ENCODE data around the gene WWOX. TPM values are rescaled to one million over a fixed set of nuclear protein-coding genes. Genes with fewer than 3 reads are reported as not detected.

Gene WWOX
- total and polyA plus RNA-seq, 2 of the 8 experiments (the other 6 are each of a cell fraction or from before 2014, with no cell fraction given) = 5.4 to 16.7 TPM

DNA sequence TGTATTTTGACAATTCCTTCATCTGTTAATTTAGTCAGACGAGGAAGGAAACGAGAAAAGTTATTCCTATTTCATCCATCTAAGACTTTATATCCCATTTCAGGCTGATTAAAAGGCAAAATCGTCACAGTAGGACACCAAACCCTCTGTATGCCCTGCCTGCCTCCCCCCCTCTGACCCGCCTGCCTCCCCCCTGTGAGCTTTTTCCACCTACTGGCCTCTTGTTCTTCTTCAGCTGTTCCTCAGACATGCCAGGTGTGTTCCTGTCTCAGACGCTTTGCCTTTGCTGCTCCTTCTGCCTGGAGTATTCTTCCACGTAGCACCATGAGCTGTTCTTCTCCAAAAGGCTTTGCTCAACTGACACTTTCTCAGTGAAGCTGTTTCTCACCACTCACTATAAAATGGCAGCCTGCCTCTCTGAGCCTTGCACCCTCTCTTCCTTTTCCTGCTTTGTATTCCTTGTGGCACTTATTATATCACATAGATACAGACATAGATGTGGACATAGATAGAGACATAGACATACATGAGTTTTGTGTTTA, 777.7 kb downstream of the WWOX start:
- Histone ChIP-seq H3K27me3 (replicated peaks in 1 of 4; ENCODE audit: control insufficient read depth in 3 of 4, extremely low read depth in 1 of 4, insufficient read depth in 3 of 4, low read length in 3 of 4) (no peaks in the 10 kb centered on the region), H2AK5ac (ENCODE audit: low read depth, low read length) (no peak overlapping the region; the same call in 1 of the 2 replicates), H3K36me3 (ENCODE audit: control insufficient read depth in 2 of 4, insufficient read depth in 4 of 4, low read length in 3 of 4) (no peaks in the 10 kb centered on the region), H3K4me2 (ENCODE audit: insufficient read depth in 1 of 2, low read depth in 2 of 2, low read length in 2 of 2) (no peak overlapping the region), H2AFZ (ENCODE audit: low read length) (no peak overlapping the region; the same call in 1 of the 2 replicates), H3K79me1 (ENCODE audit: low read depth, low read length) (no peaks in the 10 kb centered on the region), H2BK5ac (ENCODE audit: low read depth, low read length) (no peak overlapping the region), H3K4me1 (replicated peaks in 1 of 4; ENCODE audit: control insufficient read depth in 3 of 4, insufficient read depth in 4 of 4, low read length in 3 of 4) (peaks cover 0 to 11% (median 4%) of the 10 kb centered on the region in 4 experiments; a peak in 4 of 7 replicates), H2BK15ac (ENCODE audit: low read length) (no peak overlapping the region), H4K20me1 (replicated peaks in 1 of 2; ENCODE audit: control insufficient read depth in 1 of 2, insufficient read depth in 2 of 2, low read length in 2 of 2) (no peaks in the 10 kb centered on the region), H2BK20ac (ENCODE audit: low read length) (no peak overlapping the region), H2BK120ac (replicated peaks; ENCODE audit: low read depth, low read length) (no peak overlapping the region), H3K4me3 (ENCODE audit: extremely low read depth in 1 of 4, insufficient read depth in 2 of 4, low read depth in 3 of 4, low read length in 4 of 4) (no peak overlapping the region), H3K4ac (replicated peaks; ENCODE audit: insufficient read length, low read depth, low read length) (no peak overlapping the region), H3K56ac (replicated peaks; ENCODE audit: insufficient read length, low read depth, low read length) (no peak overlapping the region), H4K91ac (replicated peaks; ENCODE audit: insufficient read length, low read length) (no peak overlapping the region), H3K18ac (ENCODE audit: extremely low read depth, low read length) (no peak overlapping the region), H3K9ac (replicated peaks in 1 of 4; ENCODE audit: extremely low read depth in 1 of 4, low read depth in 3 of 4, low read length in 3 of 4) (no peak overlapping the region), H4K5ac (ENCODE audit: insufficient read length, low read depth, low read length) (no peak overlapping the region), H3K14ac (ENCODE audit: insufficient read length) (no peak overlapping the region), H3K27ac (ENCODE audit: low read depth, low read length) (no peak overlapping the region), H3K23me2 (ENCODE audit: low read depth, low read length) (no peaks in the 10 kb centered on the region), H3K9me3 (ENCODE audit: insufficient read depth in 2 of 2, low read depth in 1 of 2, low read length in 1 of 2) (no peaks in the 10 kb centered on the region), H4K8ac (ENCODE audit: extremely low read depth, insufficient read depth, low read length) (no peak overlapping the region), H3K79me2 (ENCODE audit: control insufficient read depth in 1 of 2, insufficient read depth in 2 of 2, low read length in 2 of 2) (no peaks in the 10 kb centered on the region), H2BK12ac (ENCODE audit: low read depth, low read length) (no peak overlapping the region), H3K23ac (ENCODE audit: insufficient read length) (no peak overlapping the region)
- CTCF ChIA-PET (ENCODE audit: partially characterized antibody) = interaction anchor here (1.1 to 2.7 kb wide), 2 partner anchors 12 to 16 kb away, joined by 5 to 13 read pairs; no protein-coding TSS in a partner anchor
- 68% methylated on average over 6 of the region's 6 CpGs; no CpG with 5 or more reads in 1 of the 2 experiments for WGBS, 2 experiments (ENCODE audit: extremely low coverage in 1 of 2, insufficient coverage in 1 of 2, insufficient read length in 1 of 2, insufficient replicate concordance in 2 of 2, low coverage in 1 of 2, low lambda C conversion rate in 2 of 2, missing lambda C conversion rate in 1 of 2)
- TF ChIP-seq EZH2 (IDR thresholded peaks at IDR 0.05; ENCODE audit: low read depth, low read length, severe bottlenecking) (no peak), JUN (IDR thresholded peaks at IDR 0.05; ENCODE audit: low read depth, low read length) (no peak), SP4 (IDR thresholded peaks at IDR 0.05; ENCODE audit: low read length) (no peak), RXRA (IDR thresholded peaks at IDR 0.05; ENCODE audit: insufficient read depth, low read depth, low read length) (no peak), ZNF274 (IDR thresholded peaks at IDR 0.05; ENCODE audit: borderline replicate concordance, extremely low read depth, low read length) (no peak), POLR2A (IDR thresholded peaks at IDR 0.05; ENCODE audit: control extremely low read depth in 1 of 2, low read depth in 2 of 2, low read length in 2 of 2) (no peak), EP300 (IDR thresholded peaks at IDR 0.05; ENCODE audit: borderline replicate concordance in 1 of 2, low read depth in 2 of 2, low read length in 2 of 2) (no peak), SIX5 (IDR thresholded peaks at IDR 0.05; ENCODE audit: low read depth, low read length) (no peak), SIRT6 (IDR thresholded peaks at IDR 0.05; ENCODE audit: low read length) (no peak)
- TF ChIP-seq, protein P1, sequence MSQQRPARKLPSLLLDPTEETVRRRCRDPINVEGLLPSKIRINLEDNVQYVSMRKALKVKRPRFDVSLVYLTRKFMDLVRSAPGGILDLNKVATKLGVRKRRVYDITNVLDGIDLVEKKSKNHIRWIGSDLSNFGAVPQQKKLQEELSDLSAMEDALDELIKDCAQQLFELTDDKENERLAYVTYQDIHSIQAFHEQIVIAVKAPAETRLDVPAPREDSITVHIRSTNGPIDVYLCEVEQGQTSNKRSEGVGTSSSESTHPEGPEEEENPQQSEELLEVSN (IDR thresholded peaks at IDR 0.05) = no peak
- TF ChIP-seq, protein P2, sequence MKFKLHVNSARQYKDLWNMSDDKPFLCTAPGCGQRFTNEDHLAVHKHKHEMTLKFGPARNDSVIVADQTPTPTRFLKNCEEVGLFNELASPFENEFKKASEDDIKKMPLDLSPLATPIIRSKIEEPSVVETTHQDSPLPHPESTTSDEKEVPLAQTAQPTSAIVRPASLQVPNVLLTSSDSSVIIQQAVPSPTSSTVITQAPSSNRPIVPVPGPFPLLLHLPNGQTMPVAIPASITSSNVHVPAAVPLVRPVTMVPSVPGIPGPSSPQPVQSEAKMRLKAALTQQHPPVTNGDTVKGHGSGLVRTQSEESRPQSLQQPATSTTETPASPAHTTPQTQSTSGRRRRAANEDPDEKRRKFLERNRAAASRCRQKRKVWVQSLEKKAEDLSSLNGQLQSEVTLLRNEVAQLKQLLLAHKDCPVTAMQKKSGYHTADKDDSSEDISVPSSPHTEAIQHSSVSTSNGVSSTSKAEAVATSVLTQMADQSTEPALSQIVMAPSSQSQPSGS (IDR thresholded peaks at IDR 0.05; ENCODE audit: low read length) = no peak
- no peak for DNase-seq (ENCODE audit: low read depth in 1 of 2, low spot score in 2 of 2)
- POLR2A ChIA-PET (ENCODE audit: partially characterized antibody) = no interaction called here
- no peak for FAIRE-seq

Data from H1 (cell line).